ENCODE measurements around the gene IGFBP7. TPM values are rescaled to one million over a fixed set of nuclear protein-coding genes. Genes with fewer than 3 reads are reported as not detected.

IGFBP7 gene
- total RNA-seq, 1 donor, result 263 TPM

DNA sequence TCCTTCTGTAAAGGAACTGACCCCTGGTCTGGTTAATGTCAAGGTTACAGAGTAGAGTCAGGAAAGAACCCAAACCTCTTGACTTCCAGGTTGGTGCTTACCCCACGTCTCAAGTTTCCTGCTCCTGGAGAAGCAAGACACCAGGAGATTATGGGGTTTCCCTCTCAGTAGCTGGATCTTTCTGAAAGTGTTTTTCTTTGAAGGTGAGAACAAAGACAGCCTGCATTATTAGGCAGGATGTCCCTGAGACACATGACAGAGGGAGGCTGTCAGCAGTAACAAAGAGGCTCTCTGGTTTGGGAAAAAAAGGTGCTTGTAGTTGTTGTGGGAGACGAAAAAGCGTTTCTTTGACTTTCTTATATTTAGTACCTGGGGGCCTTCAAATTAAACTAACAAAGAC, 44.7 kb upstream of the IGFBP7 start:
- H3K4me3 ChIP-seq (ENCODE audit: low read depth, low read length), result no peak overlapping the region
- TF ChIP-seq, protein P1, sequence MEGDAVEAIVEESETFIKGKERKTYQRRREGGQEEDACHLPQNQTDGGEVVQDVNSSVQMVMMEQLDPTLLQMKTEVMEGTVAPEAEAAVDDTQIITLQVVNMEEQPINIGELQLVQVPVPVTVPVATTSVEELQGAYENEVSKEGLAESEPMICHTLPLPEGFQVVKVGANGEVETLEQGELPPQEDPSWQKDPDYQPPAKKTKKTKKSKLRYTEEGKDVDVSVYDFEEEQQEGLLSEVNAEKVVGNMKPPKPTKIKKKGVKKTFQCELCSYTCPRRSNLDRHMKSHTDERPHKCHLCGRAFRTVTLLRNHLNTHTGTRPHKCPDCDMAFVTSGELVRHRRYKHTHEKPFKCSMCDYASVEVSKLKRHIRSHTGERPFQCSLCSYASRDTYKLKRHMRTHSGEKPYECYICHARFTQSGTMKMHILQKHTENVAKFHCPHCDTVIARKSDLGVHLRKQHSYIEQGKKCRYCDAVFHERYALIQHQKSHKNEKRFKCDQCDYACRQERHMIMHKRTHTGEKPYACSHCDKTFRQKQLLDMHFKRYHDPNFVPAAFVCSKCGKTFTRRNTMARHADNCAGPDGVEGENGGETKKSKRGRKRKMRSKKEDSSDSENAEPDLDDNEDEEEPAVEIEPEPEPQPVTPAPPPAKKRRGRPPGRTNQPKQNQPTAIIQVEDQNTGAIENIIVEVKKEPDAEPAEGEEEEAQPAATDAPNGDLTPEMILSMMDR (IDR thresholded peaks at IDR 0.05; ENCODE audit: insufficient read depth, low read length), result no peak
- no peak for DNase-seq (ENCODE audit: low read depth)

DNA sequence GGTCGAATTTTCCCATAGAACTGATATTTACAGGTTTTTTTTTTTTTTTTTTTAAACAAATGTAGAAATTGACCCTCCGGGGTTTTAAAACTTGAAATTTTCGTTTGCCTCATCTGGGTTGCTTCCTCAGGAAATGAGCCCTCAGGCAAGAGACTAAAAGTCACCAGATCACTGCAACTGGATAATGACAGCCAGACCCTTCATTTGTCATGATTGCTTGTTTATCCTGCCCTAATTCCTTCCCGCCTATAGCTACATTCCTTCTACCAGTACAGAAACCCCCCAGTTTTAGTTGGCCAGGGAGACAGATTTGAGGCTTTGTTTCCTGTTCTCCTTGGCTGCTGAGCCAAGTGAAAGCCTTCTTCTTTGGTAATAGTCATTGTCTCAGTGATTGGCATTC, 44.0 kb upstream of the IGFBP7 start:
- TF ChIP-seq, protein P1 (IDR thresholded peaks at IDR 0.05; ENCODE audit: insufficient read depth, low read length), result no peak
- no peak for DNase-seq (ENCODE audit: low read depth)
- H3K4me3 ChIP-seq (ENCODE audit: low read depth, low read length), result no peak overlapping the region

DNA sequence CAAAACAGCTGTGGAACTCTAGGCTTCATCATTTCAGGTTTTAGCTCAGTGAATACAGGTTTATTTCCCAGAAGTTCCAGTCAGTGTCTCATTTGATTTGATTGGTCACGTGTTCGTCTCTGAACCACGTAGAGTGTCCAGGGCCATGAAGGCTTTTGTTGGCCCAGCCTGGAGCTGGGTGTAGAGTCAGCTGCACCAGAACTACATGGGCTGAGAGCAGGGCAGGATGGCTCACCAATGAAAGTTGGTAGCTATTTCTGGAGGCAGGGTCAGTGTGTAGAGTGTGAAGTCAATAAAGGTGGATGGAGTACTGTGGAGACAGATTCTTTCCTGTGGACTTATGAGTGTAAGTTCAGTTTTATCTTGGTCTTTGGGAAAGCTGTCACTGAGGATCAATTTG, 43.0 kb upstream of the IGFBP7 start:
- TF ChIP-seq, protein P1 (IDR thresholded peaks at IDR 0.05; ENCODE audit: insufficient read depth, low read length), result no peak
- no peak overlapping the region for H3K4me3 ChIP-seq (ENCODE audit: low read depth, low read length)
- DNase-seq (ENCODE audit: low read depth), result no peak

DNA sequence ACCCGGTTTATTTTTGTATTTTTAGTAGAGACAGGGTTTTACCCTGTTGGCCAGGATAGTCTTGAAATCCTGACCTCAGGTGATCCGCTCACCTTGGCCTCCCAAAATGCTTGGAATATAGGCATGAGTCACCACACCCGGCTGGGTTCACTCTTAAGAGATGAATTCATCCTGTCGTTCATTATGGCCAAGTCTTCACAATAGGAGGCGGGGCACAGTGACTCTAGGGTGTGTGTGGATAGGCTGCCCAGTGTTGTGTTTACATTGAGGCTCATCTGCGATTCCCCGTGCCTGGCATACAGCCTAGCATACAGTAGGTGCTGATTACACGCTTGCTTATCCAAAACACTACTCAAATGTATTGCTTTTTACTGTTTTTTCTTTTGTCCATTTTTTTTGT, 41.3 kb upstream of the IGFBP7 start:
- no peak for DNase-seq (ENCODE audit: low read depth)
- TF ChIP-seq, protein P1 (IDR thresholded peaks at IDR 0.05; ENCODE audit: insufficient read depth, low read length), result no peak
- no peak overlapping the region for H3K4me3 ChIP-seq (ENCODE audit: low read depth, low read length)

DNA sequence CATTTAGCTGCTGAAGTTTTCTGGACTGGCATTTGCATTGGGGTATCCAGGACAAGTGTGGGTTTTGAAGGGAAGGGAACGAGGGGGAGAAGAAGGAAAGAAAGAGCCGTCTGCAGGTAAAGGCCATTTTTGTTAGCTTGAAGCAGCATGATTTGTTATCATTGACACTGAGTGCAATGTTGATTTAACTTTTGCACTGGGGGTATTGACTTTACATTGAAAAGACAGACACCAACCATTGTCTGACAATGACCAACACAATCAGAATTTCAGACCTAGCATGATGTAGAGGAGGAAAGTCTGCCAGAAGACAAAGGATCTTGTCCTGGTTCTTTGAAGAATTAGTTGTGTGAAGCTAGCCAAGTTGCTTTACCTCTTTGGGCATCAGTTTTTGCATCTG, 39.6 kb upstream of the IGFBP7 start:
- DNase-seq (ENCODE audit: low read depth), result no peak
- H3K4me3 ChIP-seq (ENCODE audit: low read depth, low read length), result no peak overlapping the region
- TF ChIP-seq, protein P1 (IDR thresholded peaks at IDR 0.05; ENCODE audit: insufficient read depth, low read length), result no peak

DNA sequence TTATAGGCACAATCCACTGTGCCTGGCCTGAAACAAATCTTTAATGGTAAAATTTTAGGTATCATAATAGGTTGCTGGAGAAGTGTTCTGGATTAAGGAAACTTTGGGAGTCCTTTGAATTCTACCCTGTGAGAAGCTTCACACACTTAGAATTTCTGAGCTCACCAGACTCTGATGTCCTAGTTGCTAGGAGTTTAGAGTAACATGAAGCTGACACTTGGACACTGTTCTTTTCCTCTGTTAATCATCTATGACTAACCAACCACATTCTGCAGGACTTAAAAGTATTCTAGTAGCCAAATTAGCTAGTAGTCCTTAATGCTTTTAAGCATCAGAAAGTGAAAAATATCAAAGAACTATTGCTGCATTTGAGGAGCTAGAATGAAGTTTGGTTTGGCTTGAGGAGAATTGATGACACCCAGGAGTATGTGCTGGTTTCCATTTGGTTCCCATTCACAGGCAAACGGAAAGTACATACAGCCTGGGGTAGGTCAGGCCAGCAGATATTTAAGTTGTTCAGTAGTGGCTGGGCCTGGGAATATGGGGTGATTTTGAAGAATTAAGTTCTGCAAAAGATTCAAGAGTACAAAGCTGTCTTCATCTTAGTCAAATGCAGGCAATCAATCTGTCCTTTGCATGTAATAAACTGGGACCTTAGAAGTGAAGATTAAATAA, 38.8 kb upstream of the IGFBP7 start:
- DNase-seq (ENCODE audit: low read depth), result peak; percentile 42
- H3K4me3 ChIP-seq (ENCODE audit: low read depth, low read length), result no peak overlapping the region
- TF ChIP-seq, protein P1 (IDR thresholded peaks at IDR 0.05; ENCODE audit: insufficient read depth, low read length), result no peak

DNA sequence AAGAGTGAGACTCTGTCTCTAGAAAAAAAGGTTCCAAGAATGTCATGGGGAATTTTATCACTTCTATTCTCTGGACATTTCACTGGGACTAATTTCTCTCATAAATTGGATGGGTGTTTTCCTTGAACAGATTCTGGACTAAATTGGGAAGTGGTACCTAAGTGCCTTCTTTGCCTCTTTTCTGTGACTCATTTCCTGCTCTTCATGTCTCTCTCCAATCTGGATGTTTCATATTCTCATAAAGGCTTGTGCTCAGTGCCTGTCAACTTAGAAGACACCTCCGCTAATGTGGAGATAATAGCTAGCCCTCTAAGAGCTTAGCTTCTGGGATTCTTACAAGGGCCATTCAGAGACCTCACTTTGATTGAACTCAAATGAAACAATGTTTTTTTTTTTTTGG, 38.0 kb upstream of the IGFBP7 start:
- TF ChIP-seq, protein P1 (IDR thresholded peaks at IDR 0.05; ENCODE audit: insufficient read depth, low read length), result no peak
- no peak for DNase-seq (ENCODE audit: low read depth)
- H3K4me3 ChIP-seq (ENCODE audit: low read depth, low read length), result no peak overlapping the region
